ENCODE results near the gene CACNA2D3. TPM values are rescaled to one million over a fixed set of nuclear protein-coding genes. Genes with fewer than 3 reads are reported as not detected.
A peak's percentile ranks its signal among the peaks of the same experiment; 100 is the strongest.

Gene CACNA2D3
- total and polyA plus RNA-seq, 12 donors, result 0.26 to 13.7 (median 2.8) TPM; not detected in 1

DNA sequence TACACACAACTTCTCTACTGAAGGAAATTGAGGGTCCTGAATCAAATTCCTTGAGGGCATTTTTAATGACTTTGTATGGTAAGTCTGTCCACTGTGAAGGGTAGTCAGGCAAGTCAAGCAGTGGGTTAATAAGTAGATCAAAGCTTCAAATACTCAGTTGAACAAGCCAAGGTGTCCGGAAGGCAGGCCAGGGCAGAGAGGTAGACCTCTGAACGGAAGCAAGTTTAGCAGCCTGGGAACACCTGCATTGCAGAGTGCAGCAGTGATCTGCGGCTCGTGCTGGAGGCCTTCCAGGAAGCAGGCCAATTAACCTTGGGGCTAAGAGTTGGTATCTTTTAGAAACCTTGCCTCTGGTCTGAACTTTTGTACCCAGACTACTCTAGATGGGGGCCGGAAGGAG lies 661.7 kb downstream of the CACNA2D3 start:
- H3K36me3 ChIP-seq (replicated peaks in 1 of 2), result no peaks in the 10 kb centered on the region
- no peaks in the 10 kb centered on the region for H3K27me3 ChIP-seq
- H3K9me3 ChIP-seq (replicated peaks in 1 of 3), result no peaks in the 10 kb centered on the region
- no peaks in the 10 kb centered on the region for H3K4me1 ChIP-seq (replicated peaks in 1 of 2)
- peak in 1 of 7 donors; percentile 3 for DNase-seq
- H3K4me3 ChIP-seq, result no peak overlapping the region
- 46 to 74% (median 64%) methylated on average over 5 of the region's 5 CpGs for WGBS, 4 donors
- no peak overlapping the region for H3K27ac ChIP-seq
- intact Hi-C loops (cut with DNase I), result no loop called here
- TF ChIP-seq, protein P1, sequence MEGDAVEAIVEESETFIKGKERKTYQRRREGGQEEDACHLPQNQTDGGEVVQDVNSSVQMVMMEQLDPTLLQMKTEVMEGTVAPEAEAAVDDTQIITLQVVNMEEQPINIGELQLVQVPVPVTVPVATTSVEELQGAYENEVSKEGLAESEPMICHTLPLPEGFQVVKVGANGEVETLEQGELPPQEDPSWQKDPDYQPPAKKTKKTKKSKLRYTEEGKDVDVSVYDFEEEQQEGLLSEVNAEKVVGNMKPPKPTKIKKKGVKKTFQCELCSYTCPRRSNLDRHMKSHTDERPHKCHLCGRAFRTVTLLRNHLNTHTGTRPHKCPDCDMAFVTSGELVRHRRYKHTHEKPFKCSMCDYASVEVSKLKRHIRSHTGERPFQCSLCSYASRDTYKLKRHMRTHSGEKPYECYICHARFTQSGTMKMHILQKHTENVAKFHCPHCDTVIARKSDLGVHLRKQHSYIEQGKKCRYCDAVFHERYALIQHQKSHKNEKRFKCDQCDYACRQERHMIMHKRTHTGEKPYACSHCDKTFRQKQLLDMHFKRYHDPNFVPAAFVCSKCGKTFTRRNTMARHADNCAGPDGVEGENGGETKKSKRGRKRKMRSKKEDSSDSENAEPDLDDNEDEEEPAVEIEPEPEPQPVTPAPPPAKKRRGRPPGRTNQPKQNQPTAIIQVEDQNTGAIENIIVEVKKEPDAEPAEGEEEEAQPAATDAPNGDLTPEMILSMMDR (IDR thresholded peaks at IDR 0.05), result no peak
- TF ChIP-seq POLR2A (IDR thresholded peaks at IDR 0.05), result no peak

- Histone ChIP-seq H3K4me1 (replicated peaks in 1 of 2) (no peaks in the 10 kb centered on the region), H3K36me3 (replicated peaks in 1 of 2) (no peaks in the 10 kb centered on the region), H3K27me3 (no peaks in the 10 kb centered on the region), H3K27ac (no peak overlapping the region), H3K4me3 (no peak overlapping the region), H3K9me3 (replicated peaks in 1 of 3) (no peaks in the 10 kb centered on the region)
- TF ChIP-seq, protein P1 (IDR thresholded peaks at IDR 0.05), result no peak
- no peak for TF ChIP-seq POLR2A (IDR thresholded peaks at IDR 0.05)
- intact Hi-C loops (cut with DNase I), result no loop called here
- 81 to 96% (median 91%) methylated on average over 3 of the region's 3 CpGs for WGBS, 4 donors
- no peak for DNase-seq
These were observed 663.6 kb downstream of the CACNA2D3 start for GRCh38 chr3:54785976-54786375.

DNA sequence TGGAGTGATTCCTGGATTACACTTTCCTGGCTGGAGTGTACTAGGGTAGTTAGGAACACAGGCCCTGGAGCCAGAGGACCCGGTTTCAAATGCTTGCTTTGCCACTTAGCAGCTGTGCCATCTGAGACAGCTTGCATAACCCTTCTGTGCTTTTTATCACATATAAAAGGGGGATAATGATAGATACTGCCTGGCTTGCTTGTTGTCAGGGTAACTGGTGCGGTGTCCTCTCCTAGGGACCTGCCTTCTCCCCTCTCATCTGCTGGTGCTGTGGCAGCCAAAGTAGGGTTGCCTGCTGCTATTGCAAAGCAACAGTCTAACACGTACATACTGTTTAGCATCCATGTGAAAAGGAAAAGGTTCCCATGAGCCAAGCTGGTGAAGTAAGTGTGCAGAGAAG lies 667.7 kb downstream of the CACNA2D3 start:
- 78 to 85% (median 82%) methylated on average over 3 of the region's 3 CpGs for WGBS, 4 donors
- Histone ChIP-seq H3K36me3 (replicated peaks in 1 of 2) (no peaks in the 10 kb centered on the region), H3K4me3 (no peak overlapping the region), H3K27me3 (no peaks in the 10 kb centered on the region), H3K9me3 (replicated peaks in 1 of 3) (no peaks in the 10 kb centered on the region), H3K4me1 (replicated peaks in 1 of 2) (no peaks in the 10 kb centered on the region), H3K27ac (no peak overlapping the region)
- no peak for DNase-seq
- no peak for TF ChIP-seq POLR2A (IDR thresholded peaks at IDR 0.05)
- TF ChIP-seq, protein P1 (IDR thresholded peaks at IDR 0.05), result no peak
- intact Hi-C loops (cut with DNase I), result no loop called here

GRCh38 chr3:54791501-54792156 lies 669.3 kb downstream of the CACNA2D3 start:
- Histone ChIP-seq H3K27me3 (no peaks in the 10 kb centered on the region), H3K36me3 (replicated peaks in 1 of 2) (no peaks in the 10 kb centered on the region), H3K4me1 (replicated peaks in 1 of 2) (no peaks in the 10 kb centered on the region), H3K4me3 (no peak overlapping the region), H3K9me3 (replicated peaks in 1 of 3) (no peaks in the 10 kb centered on the region), H3K27ac (no peak overlapping the region)
- DNase-seq, result no peak
- 37 to 49% (median 42%) methylated on average over 2 of the region's 2 CpGs for WGBS, 4 donors
- TF ChIP-seq, protein P1 (IDR thresholded peaks at IDR 0.05), result no peak
- no peak for TF ChIP-seq POLR2A (IDR thresholded peaks at IDR 0.05)
- intact Hi-C loops (cut with DNase I), result no loop called here
